Astrocyte (in vitro differentiated cells and primary cell): ENCODE data around the gene ARMC12.

Experiments used
- CTCF ChIP-seq: IDR thresholded peaks from 2 replicates; pipeline ENCODE4 v1.5.1; 2011; ENCODE audit warnings: low read depth, mild to moderate bottlenecking, inconsistent platforms, low read length, moderate library complexity; ENCODE audit not compliant: insufficient read depth
- EZH2 ChIP-seq: IDR thresholded peaks from 2 replicates; pipeline ENCODE4 v1.6.1; 2012; ENCODE audit warnings: mild to moderate bottlenecking, low read length, inconsistent platforms; ENCODE audit not compliant: insufficient read depth

GRCh38 chr6:35735452-35735851 lies 1.4 kb upstream of the ARMC12 start:
- TF ChIP-seq CTCF (no peak), EZH2 (no peak)
